Kidney tubule cell (primary cell): ENCODE data around the gene IL20.
"Not testable (repeated sequence)": the region's sequence is repeated elsewhere in the genome, so short reads cannot be mapped to it uniquely, and the experiment has no call there.

Source experiments
- DNase-seq: peaks from one replicate; pipeline ENCODE4 v3.0.0-alpha.2; 2018; ENCODE audit warnings: low spot score

Gene IL20

DNA sequence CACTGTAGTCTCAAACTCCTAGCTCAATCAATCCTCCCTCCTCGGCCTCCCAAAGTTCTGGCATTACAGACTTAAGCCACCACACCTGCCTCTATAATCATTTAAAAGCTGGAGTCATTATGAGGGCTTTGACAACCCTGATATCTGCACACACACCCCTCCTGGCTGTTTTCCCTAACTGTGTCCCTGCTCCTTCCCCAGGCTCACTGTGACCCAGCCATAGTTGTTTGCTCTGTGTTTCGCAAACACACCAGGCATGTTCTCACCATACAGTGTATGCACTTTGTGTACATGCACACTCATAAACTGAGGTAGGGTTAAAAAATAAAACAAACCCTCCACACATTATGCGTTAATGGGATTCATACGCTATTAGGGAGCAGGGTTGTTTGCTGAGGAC lies 21.8 kb upstream of the IL20 start:
- DNase-seq, result no peak

- no peak for DNase-seq
These were observed 18.9 kb upstream of the IL20 start for GRCh38 chr1:206846487-206846886.

- DNase-seq, result no peak
These were observed 18.0 kb upstream of the IL20 start for GRCh38 chr1:206847337-206847834.

GRCh38 chr1:206847946-206848345 lies 17.5 kb upstream of the IL20 start:
- DNase-seq, result no peak

DNA sequence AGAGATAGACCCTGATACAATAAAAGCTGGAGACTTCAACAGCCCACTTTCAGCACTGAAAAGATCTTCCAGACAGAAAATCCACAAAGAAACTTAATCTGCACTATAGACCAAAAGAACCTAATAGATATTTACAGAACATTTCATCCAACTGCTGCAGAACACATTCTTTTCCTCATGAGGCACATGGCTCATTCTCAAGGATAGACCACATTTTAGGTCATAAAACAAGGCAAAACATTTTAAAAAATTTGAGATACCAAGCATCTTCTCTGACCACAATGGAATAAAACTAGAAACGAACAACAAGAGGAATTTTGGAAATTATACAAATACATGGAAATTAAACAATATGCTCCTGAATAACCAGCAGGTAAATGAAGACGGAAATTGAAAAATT lies 15.0 kb upstream of the IL20 start:
- no peak for DNase-seq

DNA sequence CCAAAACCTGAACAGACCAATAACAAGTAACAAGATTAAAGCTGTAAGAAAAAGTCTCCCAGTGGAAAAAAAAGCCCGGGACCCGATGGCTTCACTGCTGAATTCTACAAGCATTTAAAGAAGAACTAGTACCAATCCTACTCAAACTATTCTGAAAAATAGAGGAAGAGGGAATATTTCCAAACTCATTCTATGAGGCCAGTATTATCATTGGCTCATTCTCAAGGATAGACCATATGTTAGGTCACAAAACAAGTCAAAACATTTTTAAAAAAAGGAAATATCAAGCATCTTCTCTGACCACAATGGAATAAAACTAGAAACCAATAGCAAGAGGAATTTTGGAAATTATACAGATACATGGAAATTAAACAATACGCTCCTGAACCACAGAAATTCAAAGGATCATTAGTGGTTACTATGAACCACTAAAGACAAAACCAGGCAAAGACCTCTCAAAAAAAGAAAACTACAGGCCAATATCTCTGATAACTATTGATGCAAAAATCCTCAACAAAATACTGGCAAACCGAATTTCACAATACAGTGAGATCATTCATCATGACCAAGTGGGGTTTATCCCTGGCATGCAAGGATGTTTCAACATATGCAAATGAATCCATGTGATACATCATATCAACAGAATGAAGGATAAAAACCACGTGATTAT lies 13.9 kb upstream of the IL20 start:
- DNase-seq, result no peak

- DNase-seq, result not testable (repeated sequence)
These were observed 12.8 kb upstream of the IL20 start for GRCh38 chr1:206852662-206853061.

DNA sequence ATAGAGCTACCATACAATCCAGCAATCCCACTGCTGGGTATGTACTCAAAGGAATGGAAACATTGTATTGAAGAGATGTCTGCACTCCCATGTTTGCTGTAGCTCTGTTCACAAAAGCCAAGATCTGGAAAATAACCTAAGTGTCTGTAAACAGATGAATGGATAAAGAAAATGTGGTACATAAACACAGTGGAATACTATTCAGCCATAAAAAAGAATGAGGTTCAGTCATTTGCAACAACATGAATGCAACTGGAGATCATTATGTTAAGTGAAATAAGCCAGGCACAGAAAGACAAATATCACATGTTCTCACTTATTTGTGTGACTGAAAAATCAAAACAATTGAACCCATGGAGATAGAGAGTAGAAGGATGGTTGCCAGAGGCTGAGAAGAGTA lies 11.7 kb upstream of the IL20 start:
- not testable (repeated sequence) for DNase-seq

- DNase-seq, result no peak
These were observed 10.9 kb upstream of the IL20 start for GRCh38 chr1:206854401-206855129.

DNA sequence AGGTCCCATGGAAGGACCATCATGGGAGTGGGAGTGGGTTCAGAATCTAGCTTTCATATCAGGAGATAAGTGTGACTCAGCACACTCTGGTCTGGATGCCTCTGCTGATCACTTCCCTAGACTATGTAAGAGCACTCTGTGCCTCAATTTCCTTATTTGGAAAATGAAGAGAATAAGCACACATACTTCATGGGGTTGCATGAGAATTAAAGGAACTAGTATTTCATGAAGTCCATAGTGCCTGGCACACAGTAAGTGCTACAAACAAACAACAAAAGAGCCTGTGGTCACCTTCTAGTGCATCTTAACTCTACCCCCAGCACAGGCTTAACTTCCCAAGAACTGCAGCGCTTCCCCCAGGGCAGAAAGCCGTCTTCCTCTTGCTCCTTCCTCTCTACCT lies 9.6 kb upstream of the IL20 start:
- no peak for DNase-seq

DNA sequence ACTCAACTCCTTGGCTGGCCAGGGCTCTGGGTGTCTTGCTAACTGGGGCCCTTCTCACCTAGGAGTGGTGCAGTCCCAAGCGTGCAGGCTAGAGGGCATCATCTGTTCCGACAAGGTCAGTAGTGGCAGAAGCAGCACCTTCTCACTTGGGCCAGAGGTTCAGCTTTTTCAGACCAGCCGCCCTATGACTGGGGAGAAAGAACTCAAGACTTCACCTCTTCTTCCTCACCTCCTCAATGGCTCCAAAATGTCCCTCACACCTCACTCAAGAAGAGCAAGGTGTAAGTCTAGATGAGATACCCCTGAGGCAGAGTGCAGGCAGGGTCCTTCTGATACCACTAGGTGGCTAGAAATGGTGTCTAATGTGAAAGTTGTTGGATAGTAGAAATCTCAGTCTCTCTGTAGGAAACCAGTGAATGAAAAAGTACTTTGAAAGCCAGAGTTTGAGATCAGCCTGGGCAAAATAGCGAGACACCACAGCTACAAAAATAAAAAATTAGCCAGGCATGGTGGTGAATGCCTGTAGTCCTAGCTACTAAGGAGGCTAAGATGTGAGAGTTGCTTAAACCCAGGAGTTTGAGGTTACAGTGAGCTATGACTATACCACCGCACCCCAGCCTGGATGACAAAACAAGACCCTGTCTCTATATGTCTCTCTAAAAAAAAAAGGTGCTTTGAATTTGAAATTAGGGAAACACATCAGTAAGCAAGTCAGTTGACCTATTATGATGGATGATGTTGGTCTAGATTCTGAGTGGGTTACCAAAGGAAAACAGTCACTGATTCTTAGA lies 8.6 kb upstream of the IL20 start:
- DNase-seq, result no peak

DNA sequence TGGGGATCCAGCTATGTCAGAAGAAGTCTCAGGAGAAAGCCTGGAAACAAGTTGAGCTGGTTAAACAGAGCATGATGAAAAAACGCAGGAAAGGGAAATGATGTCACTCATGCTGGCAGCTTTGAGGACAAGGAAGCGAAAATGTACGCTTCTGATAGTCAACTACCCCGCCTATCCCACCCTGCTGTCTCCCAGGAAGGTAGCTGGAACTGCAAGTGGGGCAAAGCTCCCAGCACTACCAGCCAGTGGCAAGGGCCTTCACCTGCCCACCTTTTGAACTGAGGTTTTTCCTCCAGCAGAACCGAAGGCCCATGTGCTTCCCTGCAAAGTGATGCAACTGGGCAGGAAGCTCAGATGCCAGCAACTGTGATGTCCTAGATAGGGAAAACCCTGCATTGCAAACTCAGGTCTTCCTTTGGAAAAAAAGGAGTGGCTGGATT lies 6.3 kb upstream of the IL20 start:
- no peak for DNase-seq

DNA sequence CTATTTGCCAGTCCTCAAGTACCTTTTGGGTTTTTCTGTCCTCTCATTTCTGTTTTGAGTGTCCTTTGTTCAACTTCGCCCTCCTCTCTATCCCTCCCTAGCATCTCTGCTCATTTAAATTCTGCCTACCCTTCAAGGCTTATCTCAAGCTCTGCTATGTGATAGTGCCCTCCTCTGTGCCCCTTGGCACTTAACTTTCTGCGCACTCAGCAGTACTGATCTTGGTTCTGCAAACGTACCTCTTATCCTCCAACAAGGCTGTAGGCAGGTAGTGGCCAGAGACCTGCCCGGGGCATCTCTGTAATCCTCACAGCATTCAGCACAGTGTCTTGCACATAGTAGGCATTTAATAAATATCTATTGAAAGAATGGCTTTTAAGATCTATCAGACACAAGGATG lies 5.3 kb upstream of the IL20 start:
- DNase-seq, result no peak

- DNase-seq, result no peak
These were observed 2.2 kb upstream of the IL20 start for GRCh38 chr1:206863266-206863665.

GRCh38 chr1:206866062-206866461 lies 639 bp downstream of the IL20 start:
- no peak for DNase-seq

DNA sequence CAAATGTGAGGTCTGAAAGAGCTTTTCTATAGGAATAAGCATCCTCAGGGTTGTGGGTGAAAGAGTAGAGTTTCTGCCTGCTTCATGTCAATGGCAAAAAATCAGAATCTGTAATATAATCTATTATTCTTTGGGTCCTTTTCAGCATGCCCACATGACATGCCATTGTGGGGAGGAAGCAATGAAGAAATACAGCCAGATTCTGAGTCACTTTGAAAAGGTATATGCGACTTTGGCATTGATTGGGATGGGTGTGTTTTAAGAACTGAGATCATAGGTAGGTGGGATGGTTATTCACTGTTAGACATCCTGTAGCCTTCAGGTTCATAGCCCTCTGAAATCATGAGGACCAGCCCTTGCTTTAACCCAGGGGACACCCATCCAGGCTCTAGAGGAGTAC lies 1.8 kb downstream of the IL20 start:
- no peak for DNase-seq

DNA sequence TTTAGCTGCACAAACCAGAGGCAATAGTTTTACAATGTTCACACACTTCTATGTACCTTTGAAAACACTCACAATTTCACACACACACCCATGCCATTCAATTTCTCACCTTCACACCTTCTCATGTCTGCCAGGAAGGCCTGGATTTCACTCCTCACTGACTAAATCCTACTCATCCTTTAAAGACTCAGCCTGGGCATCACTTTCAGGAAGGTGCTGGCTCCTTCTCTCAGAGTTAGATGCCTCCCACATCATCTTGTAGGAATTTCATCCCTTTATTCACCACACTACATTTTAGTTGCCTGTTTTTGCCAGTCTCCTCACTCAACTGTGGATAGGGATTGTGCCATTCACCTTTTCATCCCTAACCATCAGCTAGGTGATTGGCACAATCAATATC lies 2.3 kb downstream of the IL20 start:
- DNase-seq, result no peak

- no peak for DNase-seq
These were observed 2.8 kb downstream of the IL20 start for GRCh38 chr1:206868264-206868663.

- DNase-seq, result no peak
These were observed 6.7 kb downstream of the IL20 start for GRCh38 chr1:206872139-206872538.

GRCh38 chr1:206873603-206874188 lies 8.3 kb downstream of the IL20 start:
- no peak for DNase-seq

GRCh38 chr1:206875752-206876377 lies 10.4 kb downstream of the IL20 start:
- no peak for DNase-seq

GRCh38 chr1:206878456-206878855 lies 13.0 kb downstream of the IL20 start:
- DNase-seq, result no peak
